Fibroblast of skin of right biceps (primary cell): ENCODE data around the gene PAK6.
A peak's percentile ranks its signal among the peaks of the same experiment; 100 is the strongest.

Source experiments
- DNase-seq: peaks from one replicate; pipeline ENCODE4 v3.0.0-alpha.2; 2013

Gene PAK6

DNA sequence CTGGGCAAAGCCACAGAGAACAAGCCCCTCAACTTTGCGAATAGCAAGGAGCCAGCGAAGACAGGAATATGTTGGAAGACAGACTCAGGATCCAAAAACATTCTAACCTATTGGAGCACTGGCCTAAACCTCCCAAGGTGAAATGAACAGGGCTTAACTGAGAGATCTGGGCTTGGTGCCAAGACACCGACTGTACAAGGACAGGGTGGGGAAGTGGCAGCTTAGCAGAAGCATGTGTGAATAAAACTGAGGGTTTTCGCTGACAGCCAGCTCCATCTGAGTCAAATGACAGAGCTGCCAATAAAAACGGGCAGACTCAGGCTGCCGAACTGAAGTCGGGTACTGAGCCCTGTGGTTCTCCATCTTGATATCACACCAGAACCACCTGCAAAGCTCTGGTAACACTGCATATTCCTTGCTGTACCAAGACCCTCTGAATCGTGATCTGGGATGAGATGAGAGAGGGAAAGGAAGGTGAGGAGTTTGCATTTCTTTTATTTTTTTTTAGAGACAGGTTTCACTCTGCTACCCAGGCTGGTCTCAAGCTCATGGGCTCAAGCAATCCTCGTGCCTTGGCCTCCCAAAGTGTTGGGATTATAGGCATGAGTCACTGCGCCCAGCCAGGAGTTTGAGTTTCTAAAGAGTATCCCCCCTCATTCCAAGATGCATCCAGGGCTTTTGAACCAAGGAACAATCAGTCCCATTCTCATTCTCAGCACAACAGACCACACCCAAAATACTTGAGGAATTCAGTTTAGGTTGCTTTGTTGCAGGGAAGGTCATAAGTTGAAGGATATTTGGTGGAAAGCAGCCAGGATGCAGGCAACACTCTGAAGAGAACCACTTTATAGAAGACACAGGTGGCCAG lies 74.9 kb downstream of the PAK6 start:
- peak; percentile 56 for DNase-seq

DNA sequence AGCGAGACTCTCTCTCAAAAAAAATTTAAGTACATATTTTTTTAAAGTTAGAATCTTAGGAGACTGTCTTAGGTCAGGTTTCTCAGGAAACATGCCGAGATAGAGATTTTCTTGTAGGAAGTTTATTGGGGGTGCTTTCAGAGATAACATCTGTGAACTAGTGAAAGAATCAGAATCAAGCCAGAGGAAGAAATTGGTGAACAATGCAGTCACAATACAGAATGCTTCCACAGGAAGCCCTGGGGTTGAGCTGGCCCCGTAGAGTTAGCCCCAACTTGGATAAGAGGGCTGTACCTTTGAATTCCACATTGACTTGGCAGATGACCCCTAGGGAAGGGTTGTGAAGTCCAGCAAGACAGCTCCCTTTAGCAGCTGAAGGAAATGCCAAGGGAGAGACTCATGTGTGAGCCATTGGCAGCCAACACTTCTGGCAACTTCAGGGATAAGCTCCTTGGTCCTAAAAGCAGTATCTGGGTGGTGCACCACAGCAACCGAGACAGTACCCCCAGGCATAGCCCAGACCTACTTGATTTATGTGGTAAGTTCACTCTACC lies 75.9 kb downstream of the PAK6 start:
- DNase-seq, result peak; percentile 41

DNA sequence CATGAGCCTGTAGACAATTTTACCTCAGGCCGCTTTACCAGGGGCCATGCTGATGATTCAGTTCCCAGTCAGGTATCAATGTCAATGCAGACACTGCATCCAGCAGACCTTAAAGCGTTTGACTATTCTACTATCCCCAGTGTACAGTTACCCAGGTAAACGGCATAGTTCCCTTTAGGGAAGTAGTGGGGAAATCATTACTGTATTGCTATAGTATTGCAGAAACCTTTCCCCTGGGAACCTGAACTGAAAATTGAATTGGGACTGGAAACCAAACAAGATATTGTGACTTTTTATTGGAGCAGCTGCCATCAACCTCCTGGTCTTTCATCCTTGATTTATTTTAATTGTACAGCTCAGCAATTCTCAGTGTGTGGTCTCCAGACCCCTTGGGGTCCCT lies 78.1 kb downstream of the PAK6 start:
- DNase-seq, result no peak

DNA sequence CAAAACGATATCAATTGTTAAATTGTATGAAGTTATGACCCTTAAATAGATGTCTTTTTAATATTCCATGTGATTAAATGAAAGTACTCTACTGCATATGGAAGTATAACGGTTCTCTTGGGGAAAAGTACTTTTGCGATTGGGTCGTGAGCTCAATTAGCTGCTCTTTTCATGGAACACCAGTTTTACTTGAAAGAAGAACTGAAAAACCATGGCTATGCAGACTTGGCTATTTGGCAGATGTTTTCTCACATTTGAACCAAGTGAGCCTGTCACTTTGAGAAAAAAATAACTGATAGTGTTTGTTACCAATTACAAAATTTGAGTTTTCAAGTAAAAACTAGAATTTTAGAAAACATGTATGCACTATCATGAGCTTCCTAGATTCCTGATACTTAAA lies 78.7 kb downstream of the PAK6 start:
- no peak for DNase-seq

DNA sequence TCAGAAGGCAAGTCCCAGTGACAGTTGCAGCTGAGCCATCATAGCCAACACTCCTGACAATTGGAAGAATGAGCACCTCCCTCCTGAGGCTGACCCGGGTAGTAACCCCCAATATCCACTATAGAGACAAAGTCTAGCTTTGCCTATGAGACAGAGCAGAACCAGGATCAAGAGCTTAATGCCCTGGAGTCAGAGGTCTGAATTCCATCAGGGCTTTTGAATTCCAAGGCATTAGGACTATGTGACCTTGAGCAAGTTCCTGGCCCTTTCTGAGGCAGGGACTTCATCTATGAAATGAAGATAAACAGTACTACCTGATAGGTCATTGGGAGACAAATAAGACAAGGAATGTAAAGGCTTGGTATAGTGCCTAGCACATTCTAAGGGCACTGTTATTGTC lies 81.5 kb downstream of the PAK6 start:
- no peak for DNase-seq

DNA sequence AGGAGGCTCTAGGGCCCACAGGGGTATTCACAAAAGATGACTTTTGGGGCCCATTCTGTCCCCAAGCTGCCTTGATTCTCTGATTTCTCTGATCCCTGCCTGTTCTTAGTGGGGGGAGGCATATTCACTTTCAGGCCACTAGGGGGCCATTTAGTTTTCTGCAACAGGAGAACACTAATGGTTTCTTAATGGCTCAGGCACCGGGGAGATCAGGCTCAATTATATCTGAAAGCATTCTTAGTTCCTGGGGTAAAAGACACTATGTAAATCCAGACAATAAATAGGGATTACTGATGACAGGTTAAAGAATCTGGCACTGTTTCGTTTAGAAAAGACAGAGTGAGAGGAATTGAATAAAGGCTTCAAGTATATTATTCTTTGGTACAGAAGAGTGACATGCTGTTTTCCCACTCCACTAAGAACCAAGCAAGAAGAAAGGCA lies 82.1 kb downstream of the PAK6 start:
- DNase-seq, result peak; percentile 69

DNA sequence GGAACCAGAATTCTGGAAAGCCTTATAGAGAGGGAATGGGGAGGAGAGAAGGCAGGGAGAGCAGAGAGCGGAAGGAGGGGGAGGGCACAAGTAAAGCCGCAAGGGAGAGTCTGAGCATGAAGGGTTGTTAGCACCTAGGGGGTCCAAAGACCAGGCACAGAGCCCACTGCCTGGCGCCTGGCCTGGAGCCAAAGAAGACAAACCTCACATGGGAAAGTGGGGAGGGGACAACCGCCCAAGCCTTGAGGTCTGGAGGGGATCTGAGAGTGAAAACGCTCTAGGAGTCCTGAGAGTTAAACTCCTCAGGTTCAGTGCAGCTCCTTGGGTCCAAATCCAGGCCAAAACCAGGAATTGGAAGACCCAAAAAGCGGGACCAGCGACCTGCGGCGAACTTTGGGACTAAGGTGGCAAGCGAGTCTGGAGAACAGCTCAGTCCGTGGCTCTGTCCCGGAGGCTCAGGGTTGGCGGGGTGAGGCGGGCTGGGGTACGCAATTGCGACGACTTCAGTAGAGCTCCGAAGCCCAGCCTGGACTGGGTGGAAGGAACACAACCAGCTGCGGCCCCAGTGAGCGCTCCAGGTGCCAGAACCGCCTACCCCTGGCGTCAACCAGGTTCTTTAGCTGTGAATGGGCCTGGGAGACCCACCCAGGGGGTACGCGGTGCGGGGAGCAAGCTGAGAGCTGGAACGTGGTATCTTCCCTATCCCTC lies 83.8 kb downstream of the PAK6 start:
- DNase-seq, result peak; percentile 72

DNA sequence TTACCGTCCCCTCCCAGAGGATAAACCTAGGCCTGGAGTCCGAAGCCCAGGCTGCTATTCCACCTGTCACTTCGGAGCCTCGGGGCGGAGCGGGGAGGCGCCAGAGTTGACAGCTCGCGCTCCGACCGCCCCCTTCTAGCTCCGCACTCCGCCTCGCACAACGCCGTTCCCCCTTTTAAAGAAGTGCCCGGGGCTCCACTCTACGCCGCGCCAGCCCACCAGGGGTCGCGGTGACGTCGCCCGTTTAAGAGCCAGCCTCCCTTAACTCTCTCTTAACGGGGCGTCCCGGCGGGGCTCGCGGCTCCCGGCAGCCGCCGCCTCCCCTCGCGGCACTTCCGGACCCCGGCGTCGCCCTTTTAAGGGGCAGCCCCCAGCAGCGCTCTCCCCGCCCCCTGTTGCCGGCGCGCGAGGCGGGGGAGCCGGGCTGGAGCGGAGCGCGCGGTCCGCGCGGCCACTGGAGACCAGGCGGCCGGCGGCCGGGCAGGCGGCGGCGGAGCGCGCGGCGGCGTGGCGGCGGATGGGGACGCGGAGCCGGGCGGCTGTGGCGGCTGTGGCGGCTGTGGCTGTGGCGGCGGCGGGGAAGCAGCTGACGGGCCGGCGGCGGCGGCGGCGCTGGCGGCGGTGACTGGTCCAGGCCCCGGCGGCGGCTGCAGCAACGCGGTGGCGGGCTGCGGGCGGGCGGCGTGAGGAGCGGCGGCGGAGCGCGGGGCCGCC lies 84.5 kb downstream of the PAK6 start, which contains the start of gene INAFM2:
Gene INAFM2 (plus strand): TSS at position 454 of the 714 bp plus-strand sequence. CDS start 364 bp downstream, outside the sequence.
- peak; percentile 97 for DNase-seq

DNA sequence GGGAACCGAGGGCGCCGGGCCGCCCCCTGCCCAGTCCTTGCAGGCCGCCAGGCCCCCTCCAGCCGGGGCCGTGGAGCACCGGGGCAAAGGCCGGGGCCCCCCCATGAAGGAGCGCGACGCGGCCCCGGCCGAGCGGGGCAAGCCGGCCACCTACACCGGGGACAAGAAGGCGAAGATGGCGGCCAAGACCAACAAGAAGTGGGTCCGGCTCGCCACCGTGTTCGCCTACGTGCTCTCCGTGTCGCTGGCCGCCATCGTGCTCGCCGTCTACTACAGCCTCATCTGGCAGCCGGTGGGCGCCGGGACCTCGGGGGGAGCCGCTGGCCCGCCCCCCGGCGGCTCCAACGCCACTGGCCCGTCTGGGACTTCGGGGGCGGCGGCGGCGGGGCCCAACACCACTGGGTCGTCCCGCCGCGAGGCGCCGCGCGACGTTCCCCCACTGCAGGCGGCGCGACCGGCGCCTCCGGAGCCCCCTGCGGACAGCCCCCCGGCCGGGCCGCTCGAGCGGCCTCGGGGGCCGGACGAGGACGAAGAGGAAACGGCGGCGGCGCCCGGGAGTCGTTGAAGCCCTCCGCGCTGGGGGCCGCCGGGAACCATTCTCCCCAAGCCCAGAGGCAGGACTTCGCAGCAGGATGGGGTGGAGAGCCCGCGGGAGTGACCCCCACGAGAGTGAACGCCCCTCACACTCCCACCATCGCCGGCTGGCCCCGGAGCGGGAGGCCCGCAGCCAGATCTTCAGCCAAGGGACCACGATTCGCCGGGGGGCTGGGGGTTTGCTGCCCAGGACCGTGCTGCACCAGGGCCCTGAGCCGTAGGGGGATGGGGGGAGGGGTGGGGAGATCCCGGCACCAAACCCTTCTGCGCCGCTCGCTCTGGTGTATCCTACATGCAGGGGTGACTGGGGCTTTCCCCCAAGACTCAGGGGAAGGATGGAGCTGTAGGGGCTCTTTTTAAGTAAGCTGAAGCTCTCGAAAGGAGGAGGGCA lies 85.4 kb downstream of the PAK6 start:
- peak; percentile 33 for DNase-seq

DNA sequence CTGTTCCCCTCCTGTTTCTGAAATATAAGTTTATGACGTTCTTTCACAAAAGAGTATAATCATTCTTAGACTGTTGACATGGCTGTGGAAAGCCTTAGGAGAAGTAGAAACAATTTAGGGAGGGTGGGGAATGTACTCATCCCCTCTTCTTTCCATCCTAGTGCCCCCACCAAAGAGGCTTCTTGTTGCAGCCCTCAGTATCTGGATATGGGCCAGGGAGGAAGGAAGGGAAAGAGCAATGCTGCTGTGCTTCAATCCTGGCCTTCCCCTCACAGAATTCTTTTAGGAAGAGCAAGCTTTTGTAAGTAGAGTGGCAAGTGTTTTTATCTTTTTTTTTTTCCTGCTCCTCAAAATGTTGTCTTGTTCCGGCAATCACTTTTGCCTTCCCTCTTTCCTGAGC lies 86.3 kb downstream of the PAK6 start:
- DNase-seq, result no peak

DNA sequence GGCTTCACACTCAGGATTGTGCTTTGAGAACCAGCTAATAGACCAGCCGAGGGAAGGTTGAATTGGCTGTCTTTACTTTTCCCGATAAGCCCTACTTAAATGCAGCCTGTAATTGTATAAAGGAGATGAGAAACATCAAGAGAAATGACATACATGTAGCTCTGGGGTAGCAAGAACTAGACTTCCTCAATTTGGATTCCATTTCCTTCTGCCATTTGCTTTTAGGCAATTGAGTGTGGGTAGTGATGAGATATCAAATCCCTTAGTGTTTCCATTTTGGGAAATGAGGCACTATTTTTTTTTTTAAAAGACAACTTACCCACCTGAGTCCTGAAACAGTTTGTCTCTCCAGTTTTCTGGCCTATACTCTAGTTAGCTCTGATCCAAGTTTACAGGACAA lies 86.8 kb downstream of the PAK6 start:
- DNase-seq, result no peak
